HepG2 (cell line): Measurements from ENCODE around the gene OTOG. TPM values are rescaled to one million over a fixed set of nuclear protein-coding genes. Genes with fewer than 3 reads are reported as not detected.

Experiments used
- ATAC-seq: fragments of 200-7000 bp; cut with Tn5 transposase; 3 replicates; pipeline ENCODE4 v1.9.1; 2020; ENCODE audit warnings: mild to moderate bottlenecking, moderate library complexity
- BruUV-seq: library from RNA; stranded (reverse); fragments of 400-500 nt; replicated peaks from 2 replicates; lab custom pipeline; 2021; lab: Mats Ljungman, UMichigan
- CTCF ChIA-PET: fragments of 300-600 bp; formaldehyde crosslinking; extraction: SDS; loops from one replicate; lab custom pipeline; 2021; ENCODE audit warnings: low total read pairs, inconsistent platforms, low intra/inter-chr PET ratio; lab: Yijun Ruan, JAX
- POLR2A ChIA-PET: fragments of 350-600 bp; sonication (Branson Sonifier 250); formaldehyde crosslinking; loops from one replicate; lab custom pipeline; 2020; ENCODE audit warnings: antibody characterized with exemption, inconsistent platforms; lab: Yijun Ruan, JAX
- DNase-seq: peaks from one replicate; pipeline ENCODE4 v3.0.0-alpha.2; 2015; ENCODE audit warnings: low spot score
- FAIRE-seq: peaks from 3 replicates; lab custom pipeline; 2011; peaks lifted over from hg19 to GRCh38; lab: Jason Lieb, UNC
- H2AFZ ChIP-seq: one replicate; pipeline ENCODE4 v1.6.1; 2011; ENCODE audit warnings: low read length, inconsistent platforms
- H3K27ac ChIP-seq: fragments of 300-600 bp; 3 replicates; pipeline ENCODE4 v1.8.0; 2011; ENCODE audit warnings: mixed run types, mild to moderate bottlenecking, mixed read lengths, low read length, inconsistent platforms; ENCODE audit not compliant: insufficient read depth; ENCODE audit errors: extremely low read length
- H3K27me3 ChIP-seq, 2 experiments: fragments of 200-600 bp in 1 of 2; 2 replicates in 1 of 2; 3 replicates in 1 of 2; pipeline versions ENCODE4 v1.6.0 to v1.8.0; 2011; ENCODE audit warnings: low read length in 2 of 2, mild to moderate bottlenecking in 2 of 2, moderate library complexity in 2 of 2, inconsistent platforms in 1 of 2; ENCODE audit not compliant: insufficient read depth in 2 of 2, control insufficient read depth in 1 of 2
- H3K36me3 ChIP-seq, 2 experiments: fragments of 200-600 bp in 1 of 2; replicated peaks in 1 of 2; 2 replicates in 1 of 2; 3 replicates in 1 of 2; pipeline versions ENCODE4 v1.5.1 to v1.8.0; 2011; ENCODE audit warnings: low read length in 2 of 2, inconsistent platforms in 1 of 2; ENCODE audit not compliant: insufficient read depth in 2 of 2, control insufficient read depth in 1 of 2
- H3K4me1 ChIP-seq: 2 replicates; pipeline ENCODE4 v1.5.1; 2012; ENCODE audit warnings: low read length, inconsistent platforms; ENCODE audit not compliant: insufficient read depth
- H3K4me2 ChIP-seq: 2 replicates; pipeline ENCODE4 v1.6.0; 2011; ENCODE audit warnings: low read depth, low read length, inconsistent platforms
- H3K4me3 ChIP-seq, 3 experiments: fragments of 200-600 bp in 1 of 3; sonication (generic), shearing (Covaris generic) in 1 of 3; replicated peaks in 1 of 3; 2 replicates each; pipeline ENCODE4 v1.5.1; 2011 to 2016; ENCODE audit warnings: low read length in 3 of 3, inconsistent platforms in 2 of 3, low read depth in 2 of 3, mild to moderate bottlenecking in 2 of 3, control low read depth in 1 of 3, mixed read lengths in 1 of 3; ENCODE audit not compliant: insufficient read depth in 1 of 3
- H3K79me2 ChIP-seq: one replicate; pipeline ENCODE4 v1.6.1; 2011; ENCODE audit warnings: low read length, inconsistent platforms; ENCODE audit not compliant: insufficient read depth
- H3K9ac ChIP-seq: 2 replicates; pipeline ENCODE4 v1.6.0; 2011; ENCODE audit warnings: mild to moderate bottlenecking, low read depth, low read length, inconsistent platforms; ENCODE audit not compliant: insufficient read depth
- H3K9me3 ChIP-seq: 2 replicates; pipeline ENCODE4 v1.5.1; 2012; ENCODE audit warnings: mild to moderate bottlenecking, low read length
- H4K20me1 ChIP-seq: 2 replicates; pipeline ENCODE4 v1.6.0; 2011; ENCODE audit warnings: inconsistent platforms, mild to moderate bottlenecking, low read length, moderate library complexity; ENCODE audit not compliant: insufficient read depth
- ESRRA ChIP-seq: sonication (generic); formaldehyde crosslinking; IDR thresholded peaks from 2 replicates; pipeline ENCODE4 v1.5.1; 2020; ENCODE audit warnings: mild to moderate bottlenecking, low read depth, missing genetic modification reagents
- KDM4B ChIP-seq: sonication (generic); formaldehyde crosslinking; IDR thresholded peaks from 2 replicates; pipeline ENCODE4 v1.4.0; 2020; ENCODE audit warnings: missing genetic modification reagents
- PAX8 ChIP-seq: sonication (generic); formaldehyde crosslinking; IDR thresholded peaks from 2 replicates; pipeline ENCODE4 v1.8.0; 2022; ENCODE audit warnings: mild to moderate bottlenecking, missing genetic modification reagents, borderline replicate concordance
- PRDM4 ChIP-seq: sonication (generic); formaldehyde crosslinking; IDR thresholded peaks from 2 replicates; pipeline ENCODE4 v1.9.0; 2021; ENCODE audit warnings: missing genetic modification reagents, borderline replicate concordance
- TBP ChIP-seq: sonication (generic); formaldehyde crosslinking; IDR thresholded peaks from 2 replicates; pipeline ENCODE4 v1.5.0; 2020; ENCODE audit warnings: missing genetic modification reagents
- XBP1 ChIP-seq: sonication (generic); formaldehyde crosslinking; IDR thresholded peaks from 2 replicates; pipeline ENCODE4 v1.5.0; 2020; ENCODE audit warnings: missing genetic modification reagents
- ZC3H4 ChIP-seq: sonication (generic); formaldehyde crosslinking; IDR thresholded peaks from 2 replicates; pipeline ENCODE4 v1.4.0; 2020; ENCODE audit warnings: missing genetic modification reagents, borderline replicate concordance
- ZMYM3 ChIP-seq: sonication (generic); formaldehyde crosslinking; IDR thresholded peaks from 2 replicates; pipeline ENCODE4 v1.5.1; 2020; ENCODE audit warnings: mild to moderate bottlenecking, missing genetic modification reagents
- ZNF280D ChIP-seq: sonication (generic); formaldehyde crosslinking; IDR thresholded peaks from 2 replicates; pipeline ENCODE4 v1.5.1; 2020; ENCODE audit warnings: mild to moderate bottlenecking, missing genetic modification reagents
- ZNF430 ChIP-seq: sonication (generic); formaldehyde crosslinking; IDR thresholded peaks from 2 replicates; pipeline ENCODE4 v1.9.0; 2021; ENCODE audit warnings: mild to moderate bottlenecking, missing genetic modification reagents
- ZNF775 ChIP-seq: sonication (generic); formaldehyde crosslinking; IDR thresholded peaks from 2 replicates; pipeline ENCODE4 v1.4.0; 2020; ENCODE audit warnings: missing genetic modification reagents, mild to moderate bottlenecking, moderate library complexity, borderline replicate concordance
- WGBS: methylation state at CpG from one replicate; pipeline ENCODE4 v1.1.6; 2017; ENCODE audit warnings: low lambda C conversion rate; 5-methylcytosine and 5-hydroxymethylcytosine counted together
- in situ Hi-C: cut with HindIII; loops from 2 replicates; pipeline ENCODE4 v1.10.0; 2017; ENCODE audit warnings: low pct_unique_long_range_greater_than_20kb; ENCODE audit not compliant: extremely low pct_ligation_motif_present
- intact Hi-C: fragments of 100-400 bp; cut with micrococcal nuclease; formaldehyde crosslinking; loops from one replicate; pipeline ENCODE4 v1.10.0; 2022; ENCODE audit not compliant: unreplicated experiment
- polyA plus RNA-seq, 8 experiments: library from polyadenylated mRNA; depleted of rRNA in 3 of 8; stranded (reverse) in 7 of 8; unstranded in 1 of 8; fragments of >200 nt; fragmentation: Illumina TruSeq in 4 of 8; extraction: Trizol in 4 of 8; gene quantifications; 2 replicates each; pipeline versions ENCODE4 v1.2.1 to v1.2.3, GENCODE V29; 2011 to 2016; ENCODE audit warnings: low read depth in 4 of 8, missing spikeins in 1 of 8, mixed read lengths in 1 of 8; ENCODE audit not compliant: insufficient read depth in 1 of 8
- total RNA-seq, 5 experiments: library from RNA; depleted of rRNA; stranded (reverse); fragments of >200 nt; fragmentation: Illumina TruSeq; extraction: Trizol; gene quantifications; 2 replicates each; pipeline ENCODE4 v1.2.3, GENCODE V29; 2016; ENCODE audit warnings: low read depth in 1 of 5

OTOG gene
- total and polyA plus RNA-seq, 2 of the 13 experiments (the other 11 are each of a cell fraction or from before 2014, with no cell fraction given), result not detected

- Histone ChIP-seq H3K4me3 (no peak overlapping the region), H4K20me1 (no peaks in the 10 kb centered on the region), H3K79me2 (no peaks in the 10 kb centered on the region), H3K9ac (no peak overlapping the region), H3K27me3 (peaks cover 8 to 64% of the 10 kb centered on the region in 2 experiments), H3K27ac (no peak overlapping the region), H3K4me2 (no peak overlapping the region), H3K36me3 (no peaks in the 10 kb centered on the region), H2AFZ (no peak overlapping the region), H3K9me3 (no peaks in the 10 kb centered on the region), H3K4me1 (no peaks in the 10 kb centered on the region)
- DNase-seq (no peak), ATAC-seq (no peak), FAIRE-seq (no peak)
- WGBS, result 26% methylated on average over 10 of the region's 10 CpGs
- TF ChIP-seq TBP (CRISPR knock-in tag), result no peak
- no peak for TF ChIP-seq ZNF280D (CRISPR knock-in tag)
- no peak for TF ChIP-seq PAX8
- TF ChIP-seq XBP1 (CRISPR knock-in tag), result no peak
- no peak for TF ChIP-seq ESRRA (CRISPR knock-in tag)
- no peak for TF ChIP-seq KDM4B (CRISPR knock-in tag)
- TF ChIP-seq ZC3H4 (CRISPR knock-in tag), result no peak
- TF ChIP-seq PRDM4, result no peak
- TF ChIP-seq ZMYM3 (CRISPR knock-in tag), result no peak
- TF ChIP-seq ZNF430 (CRISPR knock-in tag), result no peak
- TF ChIP-seq ZNF775 (CRISPR knock-in tag), result no peak
- ChIA-PET POLR2A (no interaction called here), CTCF (no interaction called here)
- no TSS peak for BruUV-seq
- in situ Hi-C loops (no loop called here), intact Hi-C loops (no loop called here)
These were observed 144.9 kb downstream of the OTOG start for GRCh38 chr11:17691976-17692375.
